GM21447 (cell line): ENCODE data around the gene SRP9.
A peak's percentile ranks its signal among the peaks of the same experiment; 100 is the strongest.

ENCODE experiments used
- ATAC-seq: cut with Tn5 transposase; IDR thresholded peaks from one replicate; pipeline ENCODE4 v1.9.1; 2021; ENCODE audit not compliant: unreplicated experiment

The SRP9 gene

GRCh38 chr1:225777583-225778336, at the start of gene SRP9:
Gene SRP9, plus strand, starts transcription at chr1:225777826. Its CDS starts 115 bp downstream, at chr1:225777941.
- ATAC-seq = peak; percentile 99

GRCh38 chr1:225731491-225731890, 46.1 kb upstream of the SRP9 start:
- no peak for ATAC-seq

- no peak for ATAC-seq
These were observed 44.4 kb upstream of the SRP9 start for GRCh38 chr1:225733254-225733653.

GRCh38 chr1:225735252-225736149, 42.1 kb upstream of the SRP9 start:
- ATAC-seq = no peak

GRCh38 chr1:225736437-225737098, 41.1 kb upstream of the SRP9 start:
- no peak for ATAC-seq

- ATAC-seq = no peak
These were observed 40.5 kb upstream of the SRP9 start for GRCh38 chr1:225737161-225737560.

GRCh38 chr1:225737866-225738265, 39.8 kb upstream of the SRP9 start:
- no peak for ATAC-seq

- ATAC-seq = no peak
These were observed 38.9 kb upstream of the SRP9 start for GRCh38 chr1:225738763-225739162.

- ATAC-seq = no peak
These were observed 38.0 kb upstream of the SRP9 start for GRCh38 chr1:225739542-225740107.

- ATAC-seq = no peak
These were observed 32.9 kb upstream of the SRP9 start for GRCh38 chr1:225744745-225745144.

- ATAC-seq = no peak
These were observed 32.4 kb upstream of the SRP9 start for GRCh38 chr1:225745273-225745672.

- no peak for ATAC-seq
These were observed 31.1 kb upstream of the SRP9 start for GRCh38 chr1:225746361-225747179.

- no peak for ATAC-seq
These were observed 30.1 kb upstream of the SRP9 start for GRCh38 chr1:225747566-225747965.

GRCh38 chr1:225748529-225748928, 29.1 kb upstream of the SRP9 start:
- ATAC-seq = no peak

GRCh38 chr1:225749706-225750105, 27.9 kb upstream of the SRP9 start:
- no peak for ATAC-seq

GRCh38 chr1:225750420-225750819, 27.2 kb upstream of the SRP9 start:
- no peak for ATAC-seq

GRCh38 chr1:225750875-225751824, 26.5 kb upstream of the SRP9 start:
- no peak for ATAC-seq

GRCh38 chr1:225752245-225752644, 25.4 kb upstream of the SRP9 start:
- ATAC-seq = no peak

GRCh38 chr1:225754940-225755641, 22.5 kb upstream of the SRP9 start:
- no peak for ATAC-seq
